ENCODE data around the gene GRK5.

GRK5 gene

DNA sequence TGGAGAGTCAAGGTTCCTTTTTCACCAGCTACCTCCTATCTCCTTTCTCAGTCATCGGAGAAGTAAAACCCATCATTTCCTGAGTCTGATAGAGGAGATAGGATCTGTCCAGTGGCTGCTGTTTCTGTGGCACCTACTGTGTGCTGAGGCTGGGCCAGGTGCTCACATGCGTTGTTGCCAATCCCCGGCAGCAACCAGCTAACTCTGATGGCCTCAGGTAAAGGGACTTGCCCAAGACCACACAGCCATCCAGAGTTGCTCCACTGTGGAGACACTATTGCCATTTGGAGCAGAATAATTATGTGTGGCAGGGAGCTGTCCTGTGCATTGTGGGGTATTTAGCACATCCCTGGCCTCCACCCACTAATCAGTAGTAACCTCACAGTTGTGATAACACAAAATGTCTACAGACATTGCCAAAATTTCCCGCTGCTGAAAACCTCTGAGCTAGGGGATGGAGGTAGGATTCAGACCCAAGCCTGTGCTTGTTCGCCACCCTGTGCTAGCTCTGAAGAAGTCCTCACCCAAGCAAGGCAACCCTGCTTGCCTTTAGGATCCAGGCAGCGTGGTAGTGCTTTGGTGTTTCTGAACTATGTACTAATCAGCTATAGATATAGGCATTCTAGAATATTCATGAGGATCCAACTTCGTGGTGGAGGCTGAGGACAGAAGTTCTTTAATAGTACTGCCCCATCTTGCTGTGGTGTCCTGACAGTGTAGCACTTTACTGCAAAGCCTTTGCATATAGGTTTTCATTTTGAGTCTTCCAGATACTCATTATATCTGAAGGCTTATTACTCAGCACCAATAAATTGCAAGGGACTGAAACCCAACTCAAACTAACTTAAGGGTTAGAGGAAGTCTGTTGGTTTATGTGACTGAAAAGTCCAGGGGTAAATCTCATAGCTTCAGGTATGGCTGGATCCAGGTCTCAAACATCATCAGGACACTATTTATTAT, 164.6 kb downstream of the GRK5 start:
- H3K4me3 ChIP-seq (ENCODE audit: low read depth in 1 of 2, low read length in 1 of 2), result no peak overlapping the region
- peaks cover 0 to 16% of the 10 kb centered on the region in 2 experiments for H3K4me1 ChIP-seq (ENCODE audit: control insufficient read depth in 1 of 2, insufficient read depth in 1 of 2, low read depth in 1 of 2, low read length in 1 of 2)
- no peak overlapping the region for H3K27ac ChIP-seq
- TF ChIP-seq, protein P1, sequence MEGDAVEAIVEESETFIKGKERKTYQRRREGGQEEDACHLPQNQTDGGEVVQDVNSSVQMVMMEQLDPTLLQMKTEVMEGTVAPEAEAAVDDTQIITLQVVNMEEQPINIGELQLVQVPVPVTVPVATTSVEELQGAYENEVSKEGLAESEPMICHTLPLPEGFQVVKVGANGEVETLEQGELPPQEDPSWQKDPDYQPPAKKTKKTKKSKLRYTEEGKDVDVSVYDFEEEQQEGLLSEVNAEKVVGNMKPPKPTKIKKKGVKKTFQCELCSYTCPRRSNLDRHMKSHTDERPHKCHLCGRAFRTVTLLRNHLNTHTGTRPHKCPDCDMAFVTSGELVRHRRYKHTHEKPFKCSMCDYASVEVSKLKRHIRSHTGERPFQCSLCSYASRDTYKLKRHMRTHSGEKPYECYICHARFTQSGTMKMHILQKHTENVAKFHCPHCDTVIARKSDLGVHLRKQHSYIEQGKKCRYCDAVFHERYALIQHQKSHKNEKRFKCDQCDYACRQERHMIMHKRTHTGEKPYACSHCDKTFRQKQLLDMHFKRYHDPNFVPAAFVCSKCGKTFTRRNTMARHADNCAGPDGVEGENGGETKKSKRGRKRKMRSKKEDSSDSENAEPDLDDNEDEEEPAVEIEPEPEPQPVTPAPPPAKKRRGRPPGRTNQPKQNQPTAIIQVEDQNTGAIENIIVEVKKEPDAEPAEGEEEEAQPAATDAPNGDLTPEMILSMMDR (IDR thresholded peaks at IDR 0.05), result no peak
- H3K27me3 ChIP-seq, result peaks cover 15% of the 10 kb centered on the region
- H3K9me3 ChIP-seq, result no peaks in the 10 kb centered on the region
- H3K36me3 ChIP-seq, result no peaks in the 10 kb centered on the region

DNA sequence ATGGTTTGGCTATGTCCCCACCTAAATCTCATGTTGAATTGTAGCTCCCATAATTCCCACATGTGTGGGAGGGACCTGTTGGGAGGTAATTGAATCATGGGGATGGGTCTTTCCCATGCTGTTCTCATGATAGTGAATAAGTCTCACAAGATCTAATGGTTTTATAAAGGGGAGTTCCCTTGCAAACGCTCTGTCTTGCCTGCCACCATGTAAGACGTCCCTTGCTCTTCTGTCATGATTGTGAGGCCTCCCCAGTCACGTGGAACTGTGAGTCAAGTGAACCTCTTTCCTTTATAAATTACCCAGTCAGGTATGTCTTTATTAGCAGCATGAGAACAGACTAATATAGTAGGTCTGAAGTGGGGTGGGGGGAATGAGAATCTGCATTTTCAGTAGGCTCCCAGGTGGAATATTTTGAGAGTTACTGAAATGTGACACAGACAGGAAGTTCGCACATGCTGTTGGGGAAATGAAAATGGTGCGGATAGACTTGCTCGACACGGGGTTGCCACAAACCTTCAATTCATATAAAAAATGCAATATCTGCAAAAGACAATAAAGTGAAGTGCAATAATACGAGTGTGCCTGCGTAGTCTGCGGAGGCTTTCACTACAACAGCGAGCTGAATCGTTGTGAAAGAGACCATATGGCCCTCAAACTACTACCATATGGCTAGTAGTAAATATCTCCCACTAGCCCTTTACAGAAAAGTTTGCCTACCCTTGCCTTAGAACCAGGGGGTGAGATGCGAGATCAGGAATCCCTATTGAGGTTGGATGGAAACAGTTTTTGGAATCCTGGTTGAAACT, 166.1 kb downstream of the GRK5 start:
- TF ChIP-seq, protein P1 (IDR thresholded peaks at IDR 0.05), result no peak
- peaks cover 15% of the 10 kb centered on the region for H3K27me3 ChIP-seq
- H3K4me1 ChIP-seq (ENCODE audit: control insufficient read depth in 1 of 2, insufficient read depth in 1 of 2, low read depth in 1 of 2, low read length in 1 of 2), result peaks cover 0 to 16% of the 10 kb centered on the region in 2 experiments
- no peak overlapping the region for H3K27ac ChIP-seq
- no peaks in the 10 kb centered on the region for H3K9me3 ChIP-seq
- no peak overlapping the region for H3K4me3 ChIP-seq (ENCODE audit: low read depth in 1 of 2, low read length in 1 of 2)
- no peaks in the 10 kb centered on the region for H3K36me3 ChIP-seq

DNA sequence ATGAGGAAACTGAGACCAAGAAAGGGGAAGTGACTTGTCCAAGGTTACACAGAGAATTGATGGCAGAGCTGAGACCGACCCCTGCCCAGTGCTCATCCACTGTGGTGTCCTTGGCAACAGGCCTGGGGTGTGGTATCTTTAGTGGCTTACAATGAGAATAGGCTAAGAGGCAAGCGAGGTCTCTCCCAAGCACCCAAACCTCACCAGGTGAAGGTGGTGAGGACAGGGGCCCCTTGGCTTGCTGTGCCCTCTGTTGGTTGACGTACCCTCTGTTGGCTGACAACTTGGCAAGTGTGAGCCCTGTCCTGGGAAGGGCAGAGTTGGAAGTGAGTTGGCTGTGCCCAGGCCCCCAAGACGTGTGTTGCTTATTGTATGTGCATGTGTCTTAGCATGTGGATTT, 166.9 kb downstream of the GRK5 start:
- H3K36me3 ChIP-seq, result no peaks in the 10 kb centered on the region
- H3K4me1 ChIP-seq (ENCODE audit: control insufficient read depth in 1 of 2, insufficient read depth in 1 of 2, low read depth in 1 of 2, low read length in 1 of 2), result peaks cover 0 to 16% of the 10 kb centered on the region in 2 experiments
- TF ChIP-seq, protein P1 (IDR thresholded peaks at IDR 0.05), result no peak
- no peaks in the 10 kb centered on the region for H3K9me3 ChIP-seq
- no peak overlapping the region for H3K27ac ChIP-seq
- H3K4me3 ChIP-seq (ENCODE audit: low read depth in 1 of 2, low read length in 1 of 2), result no peak overlapping the region
- H3K27me3 ChIP-seq, result peaks cover 15% of the 10 kb centered on the region

DNA sequence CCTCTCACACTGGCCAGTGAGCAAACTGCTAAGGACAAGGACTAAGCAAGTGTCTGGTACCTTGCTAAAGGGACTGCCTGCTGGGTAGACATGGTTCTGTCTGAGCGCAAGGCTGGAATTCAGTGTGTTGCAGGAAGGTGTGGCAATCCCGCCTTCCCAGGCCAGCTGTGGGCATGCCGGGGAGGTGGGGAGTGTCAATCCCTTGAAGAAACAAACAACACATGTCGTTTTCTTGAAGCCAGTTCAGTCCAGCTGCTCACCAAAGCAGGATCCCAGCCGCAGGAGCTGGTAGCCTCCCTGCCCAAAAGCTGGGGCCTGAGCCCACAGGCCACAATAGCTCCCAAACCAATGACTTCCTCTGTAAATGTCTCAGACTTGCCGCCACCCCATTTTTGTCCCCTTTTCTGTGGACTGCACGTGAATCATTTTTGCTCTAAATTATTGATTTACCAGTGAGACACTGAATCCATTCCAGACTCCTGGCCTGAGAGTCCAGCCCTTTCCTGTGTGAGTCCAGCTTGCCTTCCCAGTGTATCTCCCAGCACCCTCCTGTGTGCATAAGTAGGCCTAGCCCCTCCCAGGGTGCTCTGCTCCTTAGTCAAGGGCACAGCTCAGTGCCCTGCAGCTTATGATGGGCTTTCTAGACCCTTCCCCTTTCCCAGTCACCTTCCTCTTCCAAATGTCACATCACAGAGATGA, 168.4 kb downstream of the GRK5 start:
- no peaks in the 10 kb centered on the region for H3K36me3 ChIP-seq
- TF ChIP-seq, protein P1 (IDR thresholded peaks at IDR 0.05), result no peak
- no peak overlapping the region for H3K4me3 ChIP-seq (ENCODE audit: low read depth in 1 of 2, low read length in 1 of 2)
- no peak overlapping the region for H3K27ac ChIP-seq
- peaks cover 0 to 5% of the 10 kb centered on the region in 2 experiments for H3K4me1 ChIP-seq (ENCODE audit: control insufficient read depth in 1 of 2, insufficient read depth in 1 of 2, low read depth in 1 of 2, low read length in 1 of 2)
- H3K9me3 ChIP-seq, result no peaks in the 10 kb centered on the region
- peaks cover 4% of the 10 kb centered on the region for H3K27me3 ChIP-seq

DNA sequence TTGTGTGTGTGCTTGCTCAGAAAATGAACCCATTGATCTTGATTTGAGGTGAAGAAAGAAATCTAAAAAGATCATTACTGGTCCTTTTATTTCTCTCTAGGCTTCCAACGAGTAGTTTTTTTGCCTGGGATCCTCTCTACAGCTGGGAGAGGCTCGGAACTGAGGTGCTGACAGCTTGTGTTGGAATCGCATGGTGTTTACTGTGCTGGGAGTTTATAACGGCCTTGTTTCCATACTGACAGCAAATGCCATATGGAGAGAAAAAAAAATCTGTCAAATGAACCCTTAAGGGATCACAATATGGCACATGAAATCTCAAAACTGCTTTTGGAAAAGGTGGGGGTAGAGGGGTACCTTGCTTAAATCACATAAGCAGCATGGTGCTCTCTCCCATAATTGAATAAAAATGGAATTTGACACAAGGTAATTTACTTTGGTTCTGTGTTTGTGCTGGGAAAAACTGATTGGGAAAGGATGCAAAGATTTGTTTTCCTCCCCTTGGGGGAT, 170.1 kb downstream of the GRK5 start:
- Histone ChIP-seq H3K9me3 (no peaks in the 10 kb centered on the region), H3K36me3 (no peaks in the 10 kb centered on the region), H3K4me3 (ENCODE audit: low read depth in 1 of 2, low read length in 1 of 2) (no peak overlapping the region), H3K27me3 (no peaks in the 10 kb centered on the region), H3K4me1 (ENCODE audit: control insufficient read depth in 1 of 2, insufficient read depth in 1 of 2, low read depth in 1 of 2, low read length in 1 of 2) (no peaks in the 10 kb centered on the region), H3K27ac (no peak overlapping the region)
- TF ChIP-seq, protein P1 (IDR thresholded peaks at IDR 0.05), result no peak

Data from neutrophil (primary cell).